ENCODE data around the gene SRSF8. TPM values are rescaled to one million over a fixed set of nuclear protein-coding genes. Genes with fewer than 3 reads are reported as not detected.

SRSF8 gene
- total and polyA plus RNA-seq, 2 of the 4 experiments (the other 2 are of a cell fraction), result 3.4 to 14.3 TPM

DNA sequence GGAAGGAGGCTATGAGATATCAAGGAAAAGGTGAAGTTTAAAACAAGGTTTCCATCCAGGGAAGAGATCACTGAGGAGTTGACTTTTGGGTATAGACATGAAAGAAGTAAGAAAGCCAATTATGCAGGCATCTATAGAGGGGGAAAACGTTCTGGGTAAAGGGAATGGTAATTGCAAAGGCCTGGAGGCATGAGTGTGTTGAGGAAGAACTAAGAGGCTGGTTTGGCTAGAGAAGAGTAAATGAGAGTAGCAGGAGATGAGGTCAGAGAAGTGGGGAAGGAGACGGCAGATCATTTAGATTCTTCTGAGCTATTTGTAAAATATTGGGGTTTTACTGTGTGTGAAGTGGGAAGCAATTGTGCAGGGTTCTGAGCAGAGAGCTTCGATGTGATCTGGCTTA, 30.5 kb downstream of the SRSF8 start:
- no peak overlapping the region for H3K4me2 ChIP-seq (ENCODE audit: low read depth, low read length)
- H4K20me1 ChIP-seq (ENCODE audit: insufficient read depth, low read length), result no peaks in the 10 kb centered on the region
- H4K8ac ChIP-seq (ENCODE audit: low read depth in 2 of 2, low read length in 2 of 2), result no peak overlapping the region
- no peaks in the 10 kb centered on the region for H3K27me3 ChIP-seq (ENCODE audit: control insufficient read depth, insufficient read depth, low read length)
- BruUV-seq (replicated peaks), result no TSS peak
- no peak overlapping the region for H3K56ac ChIP-seq (ENCODE audit: extremely low read depth, insufficient read depth, low read length)
- H3K27ac ChIP-seq (ENCODE audit: insufficient read depth, low read length), result no peak overlapping the region
- no peak for DNase-seq
- no peak overlapping the region for H3K4ac ChIP-seq (ENCODE audit: low read depth, low read length)
- H3K9me1 ChIP-seq (ENCODE audit: insufficient read depth, low read length), result peaks cover 6% of the 10 kb centered on the region; the same call in 1 of the 2 replicates
- H4K91ac ChIP-seq (ENCODE audit: insufficient read depth, low read depth, low read length), result no peak overlapping the region
- H3K9me3 ChIP-seq (ENCODE audit: control insufficient read depth, insufficient read depth, low read length), result no peaks in the 10 kb centered on the region
- no peak overlapping the region for H2BK5ac ChIP-seq (ENCODE audit: low read depth, low read length, poor library complexity, severe bottlenecking)
- in situ Hi-C loops (cut with MboI; ENCODE audit: low sequenced_read_pairs) (no loop called here), dilution Hi-C loops (cut with HindIII; ENCODE audit: low sequenced_read_pairs, unreplicated experiment) (no loop called here), intact Hi-C loops (cut with micrococcal nuclease) (no loop called here)
- no peak overlapping the region for H3K14ac ChIP-seq (replicated peaks; ENCODE audit: low read depth, low read length)
- no peak overlapping the region for H2BK20ac ChIP-seq (ENCODE audit: low read depth, low read length)
- 69% methylated on average over 2 of the region's 3 CpGs; no CpG with 5 or more reads in 1 of the 2 experiments for WGBS, 2 experiments (ENCODE audit: extremely low coverage in 2 of 2, insufficient read length in 1 of 2)
- no peak overlapping the region for H2AK5ac ChIP-seq (ENCODE audit: low read depth, low read length)
- no peak overlapping the region for H3K4me3 ChIP-seq (ENCODE audit: insufficient read depth, low read depth, low read length)
- H3K79me1 ChIP-seq (ENCODE audit: low read depth in 1 of 2, low read length in 2 of 2), result no peaks in the 10 kb centered on the region; a peak in 2 of 4 replicates
- H3K9ac ChIP-seq (ENCODE audit: low read depth, low read length), result no peak overlapping the region
- POLR2A ChIA-PET (ENCODE audit: unreplicated experiment), result no interaction called here
- H2BK120ac ChIP-seq (ENCODE audit: low read depth, low read length), result no peak overlapping the region
- H3K23ac ChIP-seq (ENCODE audit: low read depth, low read length), result no peak overlapping the region
- no peak overlapping the region for H2AFZ ChIP-seq (replicated peaks; ENCODE audit: low read length, poor library complexity)
- CTCF ChIA-PET, result no interaction called here
- no peak overlapping the region for H2BK15ac ChIP-seq (ENCODE audit: low read depth, low read length)
- no peak overlapping the region for H2AK9ac ChIP-seq (replicated peaks; ENCODE audit: low read depth, low read length, poor library complexity)
- H3K4me1 ChIP-seq (ENCODE audit: control insufficient read depth, insufficient read depth, low read length), result peaks cover 4% of the 10 kb centered on the region
- ATAC-seq (ENCODE audit: low read depth), result no peak
- no peak for TF ChIP-seq CHD1 (IDR thresholded peaks at IDR 0.05; ENCODE audit: low read depth, low read length)
- no peak for TF ChIP-seq MAFK (IDR thresholded peaks at IDR 0.05; ENCODE audit: low read depth, low read length)
- no peak for TF ChIP-seq BHLHE40 (IDR thresholded peaks at IDR 0.05; ENCODE audit: low read depth, low read length)
- TF ChIP-seq CEBPB (IDR thresholded peaks at IDR 0.05; ENCODE audit: low read depth, low read length), result no peak
- no peak for TF ChIP-seq SMC3 (IDR thresholded peaks at IDR 0.05; ENCODE audit: low read depth, low read length)
- TF ChIP-seq, protein P1, sequence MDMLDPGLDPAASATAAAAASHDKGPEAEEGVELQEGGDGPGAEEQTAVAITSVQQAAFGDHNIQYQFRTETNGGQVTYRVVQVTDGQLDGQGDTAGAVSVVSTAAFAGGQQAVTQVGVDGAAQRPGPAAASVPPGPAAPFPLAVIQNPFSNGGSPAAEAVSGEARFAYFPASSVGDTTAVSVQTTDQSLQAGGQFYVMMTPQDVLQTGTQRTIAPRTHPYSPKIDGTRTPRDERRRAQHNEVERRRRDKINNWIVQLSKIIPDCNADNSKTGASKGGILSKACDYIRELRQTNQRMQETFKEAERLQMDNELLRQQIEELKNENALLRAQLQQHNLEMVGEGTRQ (IDR thresholded peaks at IDR 0.05; ENCODE audit: low read depth, low read length), result no peak
- no peak for TF ChIP-seq POLR2A (IDR thresholded peaks at IDR 0.05; ENCODE audit: low read depth, low read length)
- TF ChIP-seq, protein P2, sequence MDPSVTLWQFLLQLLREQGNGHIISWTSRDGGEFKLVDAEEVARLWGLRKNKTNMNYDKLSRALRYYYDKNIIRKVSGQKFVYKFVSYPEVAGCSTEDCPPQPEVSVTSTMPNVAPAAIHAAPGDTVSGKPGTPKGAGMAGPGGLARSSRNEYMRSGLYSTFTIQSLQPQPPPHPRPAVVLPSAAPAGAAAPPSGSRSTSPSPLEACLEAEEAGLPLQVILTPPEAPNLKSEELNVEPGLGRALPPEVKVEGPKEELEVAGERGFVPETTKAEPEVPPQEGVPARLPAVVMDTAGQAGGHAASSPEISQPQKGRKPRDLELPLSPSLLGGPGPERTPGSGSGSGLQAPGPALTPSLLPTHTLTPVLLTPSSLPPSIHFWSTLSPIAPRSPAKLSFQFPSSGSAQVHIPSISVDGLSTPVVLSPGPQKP (IDR thresholded peaks at IDR 0.05; ENCODE audit: borderline replicate concordance, low read depth, low read length), result no peak
- TF ChIP-seq, protein P3, sequence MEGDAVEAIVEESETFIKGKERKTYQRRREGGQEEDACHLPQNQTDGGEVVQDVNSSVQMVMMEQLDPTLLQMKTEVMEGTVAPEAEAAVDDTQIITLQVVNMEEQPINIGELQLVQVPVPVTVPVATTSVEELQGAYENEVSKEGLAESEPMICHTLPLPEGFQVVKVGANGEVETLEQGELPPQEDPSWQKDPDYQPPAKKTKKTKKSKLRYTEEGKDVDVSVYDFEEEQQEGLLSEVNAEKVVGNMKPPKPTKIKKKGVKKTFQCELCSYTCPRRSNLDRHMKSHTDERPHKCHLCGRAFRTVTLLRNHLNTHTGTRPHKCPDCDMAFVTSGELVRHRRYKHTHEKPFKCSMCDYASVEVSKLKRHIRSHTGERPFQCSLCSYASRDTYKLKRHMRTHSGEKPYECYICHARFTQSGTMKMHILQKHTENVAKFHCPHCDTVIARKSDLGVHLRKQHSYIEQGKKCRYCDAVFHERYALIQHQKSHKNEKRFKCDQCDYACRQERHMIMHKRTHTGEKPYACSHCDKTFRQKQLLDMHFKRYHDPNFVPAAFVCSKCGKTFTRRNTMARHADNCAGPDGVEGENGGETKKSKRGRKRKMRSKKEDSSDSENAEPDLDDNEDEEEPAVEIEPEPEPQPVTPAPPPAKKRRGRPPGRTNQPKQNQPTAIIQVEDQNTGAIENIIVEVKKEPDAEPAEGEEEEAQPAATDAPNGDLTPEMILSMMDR (conservative IDR thresholded peaks at IDR 0.05; ENCODE audit: low read depth, low read length), result no peak
- TF ChIP-seq RAD21 (IDR thresholded peaks at IDR 0.05; ENCODE audit: low read length), result no peak
- TF ChIP-seq NFE2L2 (IDR thresholded peaks at IDR 0.05; ENCODE audit: low read depth, low read length), result no peak
- no peak for TF ChIP-seq MAZ (IDR thresholded peaks at IDR 0.05; ENCODE audit: borderline replicate concordance, low read depth, low read length)
- no peak for TF ChIP-seq FOS (IDR thresholded peaks at IDR 0.05; ENCODE audit: low read depth, low read length)
- no peak for TF ChIP-seq RFX5 (IDR thresholded peaks at IDR 0.05; ENCODE audit: low read depth, low read length)
- TF ChIP-seq RCOR1 (IDR thresholded peaks at IDR 0.05; ENCODE audit: insufficient replicate concordance, low read length), result no peak
- TF ChIP-seq MXI1 (IDR thresholded peaks at IDR 0.05; ENCODE audit: borderline replicate concordance, low read depth, low read length), result no peak
- H4K5ac ChIP-seq (ENCODE audit: low read depth, low read length), result no peak overlapping the region
- no peak overlapping the region for H3K18ac ChIP-seq (ENCODE audit: low read depth, low read length)
- H3K36me3 ChIP-seq (ENCODE audit: control insufficient read depth, insufficient read depth, low read length), result no peaks in the 10 kb centered on the region
